Peyer's patch (tissue), 4 donors: ENCODE results near the gene RASSF1.

Experiments
- POLR2A ChIP-seq, 2 donors: fragments of 450-650 bp; IDR thresholded peaks; one replicate each; pipeline ENCODE4 v1.5.1; 2017; ENCODE audit warnings: antibody characterized with exemption in 2 of 2, mild to moderate bottlenecking in 2 of 2, moderate library complexity in 2 of 2
- TF ChIP-seq, protein P1 (sequence below), 6 experiments: fragments of 450-650 bp in 4 of 6; fragments of 200-600 bp in 2 of 6; sonication (generic) in 1 of 6; IDR thresholded peaks; one replicate each; pipeline ENCODE4 v1.5.1; 2017 to 2019; ENCODE audit warnings: antibody characterized with exemption in 6 of 6, mild to moderate bottlenecking in 3 of 6, moderate library complexity in 1 of 6

DNA sequence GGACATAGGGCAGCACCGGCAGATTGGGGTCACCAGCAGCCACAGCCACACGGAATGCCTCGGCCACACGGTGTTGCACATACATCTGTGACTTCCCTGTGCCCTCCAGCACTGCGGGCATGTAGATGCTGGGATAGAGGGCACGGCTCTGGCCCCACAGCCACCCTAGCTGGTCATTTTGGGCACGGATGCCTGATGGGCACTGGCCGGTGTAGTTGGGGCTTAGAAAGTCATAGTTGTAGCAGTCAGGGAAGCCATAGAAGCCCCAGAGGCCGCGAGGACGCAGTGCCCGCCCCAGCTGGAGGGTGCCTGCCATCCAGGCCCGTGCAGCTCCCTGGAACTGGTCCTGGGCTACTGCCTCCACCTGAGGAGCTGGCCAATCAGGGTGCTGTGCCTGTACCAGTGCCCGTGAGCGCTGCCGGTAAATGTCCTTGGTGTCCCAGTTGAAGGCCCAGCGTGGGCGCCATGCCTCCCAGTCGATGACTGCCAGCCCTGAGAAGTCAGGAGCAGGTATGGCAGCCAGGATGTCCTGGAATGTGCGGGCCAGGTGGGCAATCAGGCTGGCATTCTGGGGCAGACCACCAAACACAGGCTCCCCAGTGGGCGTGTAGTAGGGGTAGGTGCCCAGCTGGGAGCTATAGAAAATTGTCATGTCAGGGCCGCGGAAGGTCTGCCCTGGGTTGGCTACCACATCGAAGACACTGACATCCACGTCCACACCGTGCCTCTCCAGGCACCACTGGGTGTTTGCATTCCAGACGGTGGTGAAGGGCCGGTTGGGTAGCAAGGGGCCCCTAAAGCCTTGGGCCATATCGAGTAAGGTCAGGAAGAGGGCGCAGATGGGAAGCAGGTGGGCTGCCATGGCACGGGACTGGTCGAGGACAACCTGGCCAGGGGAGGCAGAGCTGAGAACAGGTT lies 38.3 kb downstream of the RASSF1 start:
- TF ChIP-seq, protein P1, sequence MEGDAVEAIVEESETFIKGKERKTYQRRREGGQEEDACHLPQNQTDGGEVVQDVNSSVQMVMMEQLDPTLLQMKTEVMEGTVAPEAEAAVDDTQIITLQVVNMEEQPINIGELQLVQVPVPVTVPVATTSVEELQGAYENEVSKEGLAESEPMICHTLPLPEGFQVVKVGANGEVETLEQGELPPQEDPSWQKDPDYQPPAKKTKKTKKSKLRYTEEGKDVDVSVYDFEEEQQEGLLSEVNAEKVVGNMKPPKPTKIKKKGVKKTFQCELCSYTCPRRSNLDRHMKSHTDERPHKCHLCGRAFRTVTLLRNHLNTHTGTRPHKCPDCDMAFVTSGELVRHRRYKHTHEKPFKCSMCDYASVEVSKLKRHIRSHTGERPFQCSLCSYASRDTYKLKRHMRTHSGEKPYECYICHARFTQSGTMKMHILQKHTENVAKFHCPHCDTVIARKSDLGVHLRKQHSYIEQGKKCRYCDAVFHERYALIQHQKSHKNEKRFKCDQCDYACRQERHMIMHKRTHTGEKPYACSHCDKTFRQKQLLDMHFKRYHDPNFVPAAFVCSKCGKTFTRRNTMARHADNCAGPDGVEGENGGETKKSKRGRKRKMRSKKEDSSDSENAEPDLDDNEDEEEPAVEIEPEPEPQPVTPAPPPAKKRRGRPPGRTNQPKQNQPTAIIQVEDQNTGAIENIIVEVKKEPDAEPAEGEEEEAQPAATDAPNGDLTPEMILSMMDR (IDR thresholded peaks at IDR 0.05), result no peak
- TF ChIP-seq POLR2A (IDR thresholded peaks at IDR 0.05), result no peak
